Measurements from ENCODE around the gene EPHB2. TPM values are rescaled to one million over a fixed set of nuclear protein-coding genes. Genes with fewer than 3 reads are reported as not detected.

Gene EPHB2
- total and polyA plus RNA-seq, 7 donors: 1.2 to 38.6 (median 3.0) TPM

DNA sequence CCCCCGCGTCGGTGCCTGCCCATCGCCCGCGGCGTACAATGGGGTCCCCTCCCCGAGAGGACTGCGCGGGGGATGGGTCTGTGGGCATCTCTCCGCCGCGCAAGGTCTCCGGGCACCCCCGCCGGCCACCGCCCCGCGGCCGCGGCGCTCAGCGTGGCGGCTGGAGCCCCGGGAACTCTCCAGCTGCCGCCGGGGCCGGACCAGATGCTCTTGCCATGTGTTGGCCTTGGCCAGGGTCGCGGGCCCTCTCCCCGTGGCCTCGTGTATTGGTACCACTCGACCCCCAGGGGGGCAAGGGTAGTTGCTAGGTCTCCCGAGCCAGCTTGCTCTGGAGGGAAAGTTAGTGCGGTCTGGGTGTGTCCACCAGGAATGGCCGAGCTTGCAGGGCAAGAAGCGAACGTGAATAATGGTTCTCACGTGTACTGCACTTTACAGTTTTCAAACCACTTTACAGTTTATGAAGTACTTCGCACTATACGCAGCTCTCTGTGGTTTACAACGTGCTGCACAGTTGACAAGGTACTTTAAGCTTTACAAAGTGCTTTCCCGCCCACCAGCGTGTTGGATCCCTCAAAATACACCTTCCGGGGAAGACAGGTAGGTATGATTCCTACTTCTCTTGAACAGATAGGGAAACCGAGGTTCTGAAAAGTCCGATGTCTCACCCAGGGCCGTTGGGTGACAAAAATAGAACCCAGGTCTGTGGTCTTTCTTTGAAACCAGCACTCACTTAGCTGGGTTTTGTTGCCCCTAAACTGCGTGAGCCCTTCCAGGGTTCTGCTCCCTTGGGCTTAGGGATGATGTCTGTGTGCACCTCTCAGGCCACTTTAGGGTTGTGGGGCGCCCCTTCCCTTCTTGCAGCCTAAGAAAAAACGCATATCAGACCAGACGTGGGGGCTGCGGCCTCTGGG is 1.2 kb downstream of the EPHB2 start:
- peak overlapping the region in 3 of 4 donors; percentile 38 to 59 (median 55) for H3K4me3 ChIP-seq
- H3K36me3 ChIP-seq: no peaks in the 10 kb centered on the region
- peaks cover 0 to 21% (median 19%) of the 10 kb centered on the region in 4 donors for H3K4me1 ChIP-seq
- no peak for DNase-seq
- no peak for TF ChIP-seq CTCF (IDR thresholded peaks at IDR 0.05)
- TF ChIP-seq POLR2A (IDR thresholded peaks at IDR 0.05): no peak
- TF ChIP-seq EP300 (IDR thresholded peaks at IDR 0.05): no peak
- TF ChIP-seq POLR2AphosphoS5 (IDR thresholded peaks at IDR 0.05): no peak
- H3K27ac ChIP-seq: peak overlapping the region in 1 of 4 donors; percentile 21
- intact Hi-C loops (cut with DNase I): no loop called here
- H3K27me3 ChIP-seq: peaks cover 4 to 24% (median 9%) of the 10 kb centered on the region in 3 donors
- WGBS, 2 donors: 4 to 17% methylated on average over 53 of the region's 53 CpGs
- no peaks in the 10 kb centered on the region for H3K9me3 ChIP-seq

DNA sequence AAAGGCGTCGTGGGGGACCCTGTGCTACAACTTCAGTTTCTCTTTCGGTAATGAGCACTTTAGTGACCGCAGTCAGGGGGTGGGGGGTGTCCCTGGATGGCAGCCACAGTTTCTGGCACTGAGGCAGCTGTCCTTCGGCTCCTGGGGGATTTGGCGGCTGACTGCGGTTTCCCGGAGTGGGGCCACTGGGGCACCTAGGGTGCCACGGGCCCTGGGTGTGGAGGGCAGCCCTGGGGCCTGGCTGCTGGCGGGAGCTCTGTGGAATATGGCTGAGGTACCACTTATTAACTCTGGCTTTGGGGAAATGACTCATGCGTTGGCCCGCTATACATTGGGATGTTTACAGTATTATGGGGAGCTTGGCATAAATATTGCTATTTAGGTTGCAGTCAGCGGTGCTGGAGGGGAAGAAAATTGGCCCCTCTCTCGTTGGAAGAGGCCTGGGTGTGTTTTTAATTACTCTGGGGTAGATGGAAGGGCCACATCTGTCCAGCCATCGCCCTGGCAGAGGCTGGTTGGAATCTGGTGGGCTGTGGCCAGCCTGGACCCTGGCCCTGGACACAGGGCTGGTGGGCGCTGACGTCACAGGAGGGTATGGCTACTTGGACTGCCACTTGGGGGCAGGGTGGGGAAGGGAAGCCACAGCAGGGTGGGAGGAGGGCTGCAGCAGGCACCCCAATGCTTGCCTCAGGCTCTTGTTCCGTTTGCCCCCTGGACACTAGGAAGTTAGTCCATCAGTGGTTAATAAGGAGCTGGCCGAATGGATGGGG is 2.0 kb downstream of the EPHB2 start:
- H3K36me3 ChIP-seq: no peaks in the 10 kb centered on the region
- WGBS, 2 donors: 9 to 53% methylated on average over 19 of the region's 19 CpGs
- peaks cover 4 to 24% (median 9%) of the 10 kb centered on the region in 3 donors for H3K27me3 ChIP-seq
- TF ChIP-seq POLR2AphosphoS5 (IDR thresholded peaks at IDR 0.05): no peak
- no peak for TF ChIP-seq CTCF (IDR thresholded peaks at IDR 0.05)
- no peak for TF ChIP-seq POLR2A (IDR thresholded peaks at IDR 0.05)
- no peak for TF ChIP-seq EP300 (IDR thresholded peaks at IDR 0.05)
- no peaks in the 10 kb centered on the region for H3K9me3 ChIP-seq
- intact Hi-C loops (cut with DNase I): no loop called here
- H3K4me1 ChIP-seq: peaks cover 0 to 21% (median 19%) of the 10 kb centered on the region in 4 donors
- peak overlapping the region in 1 of 4 donors; percentile 14 for H3K4me3 ChIP-seq
- DNase-seq: no peak
- no peak overlapping the region for H3K27ac ChIP-seq

DNA sequence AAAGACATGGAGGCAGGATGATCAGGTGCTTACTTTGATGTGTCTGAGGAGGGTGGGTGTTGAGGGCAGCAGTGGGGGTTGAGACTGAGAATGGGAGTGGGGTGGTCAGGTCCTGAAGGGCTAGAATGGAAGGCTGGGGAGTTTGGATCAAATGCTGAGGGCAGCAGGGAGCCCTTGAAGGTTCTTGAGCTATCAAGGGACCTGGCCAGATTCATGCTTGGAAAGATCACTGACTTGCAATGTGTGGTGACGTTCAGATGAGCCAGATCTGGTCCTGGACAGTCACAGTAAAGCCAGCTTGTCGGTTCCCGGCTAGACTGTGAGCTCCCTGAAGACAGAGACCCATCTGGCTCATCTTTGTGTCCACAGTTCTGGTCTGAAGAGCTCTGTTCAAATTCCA is 3.8 kb downstream of the EPHB2 start:
- intact Hi-C loops (cut with DNase I): no loop called here
- Histone ChIP-seq H3K36me3 (no peaks in the 10 kb centered on the region), H3K27me3 (peaks cover 4 to 24% (median 9%) of the 10 kb centered on the region in 3 donors), H3K4me3 (no peak overlapping the region), H3K9me3 (no peaks in the 10 kb centered on the region), H3K4me1 (peaks cover 0 to 21% (median 19%) of the 10 kb centered on the region in 4 donors), H3K27ac (no peak overlapping the region)
- 33 to 69% methylated on average over 3 of the region's 3 CpGs for WGBS, 2 donors
- no peak for TF ChIP-seq POLR2A (IDR thresholded peaks at IDR 0.05)
- no peak for TF ChIP-seq CTCF (IDR thresholded peaks at IDR 0.05)
- TF ChIP-seq EP300 (IDR thresholded peaks at IDR 0.05): no peak
- TF ChIP-seq POLR2AphosphoS5 (IDR thresholded peaks at IDR 0.05): no peak
- DNase-seq: no peak

DNA sequence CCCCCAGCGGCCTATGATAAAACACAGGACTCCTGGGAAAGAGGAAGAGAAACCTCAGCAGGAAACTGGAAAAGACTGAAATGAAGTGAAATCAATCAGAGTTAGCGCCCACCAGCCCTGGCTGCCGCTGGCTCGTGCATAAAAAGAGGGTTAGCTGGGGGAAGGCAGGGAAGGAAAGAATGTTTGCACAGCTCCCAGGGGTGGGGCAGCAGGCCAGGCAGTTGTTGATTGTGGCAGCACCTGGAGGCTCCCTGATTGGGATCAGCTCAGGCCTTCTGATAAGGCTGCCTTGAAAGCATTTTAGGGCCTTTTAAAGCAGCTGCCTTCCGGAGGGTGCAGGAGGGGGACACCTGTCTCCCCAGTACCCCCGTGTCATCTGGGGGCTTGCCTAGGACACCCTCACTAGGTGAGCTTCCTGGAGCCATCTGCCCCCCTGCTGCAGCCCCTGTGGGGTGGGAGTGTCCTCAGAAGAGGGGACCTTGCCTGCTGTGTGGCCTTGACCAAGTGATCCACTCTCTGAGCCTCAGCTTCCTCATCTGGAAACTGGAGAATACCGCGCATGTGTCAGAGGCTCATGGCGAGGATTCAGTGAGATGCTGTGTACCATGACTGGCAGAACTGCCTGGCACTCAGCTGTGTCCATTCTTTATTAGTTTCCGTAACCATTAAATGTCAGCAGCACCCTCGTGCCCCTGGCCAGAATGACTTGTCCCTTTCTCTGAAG is 6.6 kb downstream of the EPHB2 start:
- Histone ChIP-seq H3K4me3 (no peak overlapping the region), H3K27ac (no peak overlapping the region), H3K4me1 (peaks cover 0 to 3% (median under 1%) of the 10 kb centered on the region in 4 donors), H3K27me3 (peaks cover 0 to 5% (median 0%) of the 10 kb centered on the region in 3 donors), H3K9me3 (no peaks in the 10 kb centered on the region), H3K36me3 (no peaks in the 10 kb centered on the region)
- DNase-seq: no peak
- TF ChIP-seq POLR2A (IDR thresholded peaks at IDR 0.05) (no peak), POLR2AphosphoS5 (IDR thresholded peaks at IDR 0.05) (no peak), CTCF (IDR thresholded peaks at IDR 0.05) (no peak), EP300 (IDR thresholded peaks at IDR 0.05) (no peak)
- intact Hi-C loops (cut with DNase I): no loop called here
- WGBS, 2 donors: 14 to 59% methylated on average over 11 of the region's 11 CpGs

Measured in sigmoid colon (tissue), 7 donors.